MV-4-11 (cell line): ENCODE measurements around the gene MALRD1.

Source experiments
- DNase-seq: peaks from one replicate; lab custom pipeline; 2025; lab: John Stamatoyannopoulos, UW

MALRD1 gene

GRCh38 chr10:19226025-19226424 lies 177.4 kb downstream of the MALRD1 start:
- no peak for DNase-seq

- DNase-seq = no peak
Measured at GRCh38 chr10:19231034-19231433, 182.4 kb downstream of the MALRD1 start.

GRCh38 chr10:19245889-19246752 lies 197.5 kb downstream of the MALRD1 start:
- DNase-seq = no peak

GRCh38 chr10:19247843-19248242 lies 199.2 kb downstream of the MALRD1 start:
- DNase-seq = peak; percentile 10

GRCh38 chr10:19250546-19250945 lies 201.9 kb downstream of the MALRD1 start:
- peak; percentile 63 for DNase-seq

GRCh38 chr10:19252531-19252930 lies 203.9 kb downstream of the MALRD1 start:
- no peak for DNase-seq

GRCh38 chr10:19256331-19256730 lies 207.7 kb downstream of the MALRD1 start:
- no peak for DNase-seq

- no peak for DNase-seq
Measured at GRCh38 chr10:19263262-19263661, 214.7 kb downstream of the MALRD1 start.

GRCh38 chr10:19283285-19283684 lies 234.7 kb downstream of the MALRD1 start:
- DNase-seq = no peak

GRCh38 chr10:19283786-19284185 lies 235.2 kb downstream of the MALRD1 start:
- DNase-seq = no peak

GRCh38 chr10:19290770-19291169 lies 242.2 kb downstream of the MALRD1 start:
- DNase-seq = no peak

- DNase-seq = no peak
Measured at GRCh38 chr10:19294233-19294632, 245.6 kb downstream of the MALRD1 start.

GRCh38 chr10:19299645-19300044 lies 251.0 kb downstream of the MALRD1 start:
- no peak for DNase-seq

- no peak for DNase-seq
Measured at GRCh38 chr10:19302117-19302516, 253.5 kb downstream of the MALRD1 start.

- DNase-seq = no peak
Measured at GRCh38 chr10:19310066-19310465, 261.5 kb downstream of the MALRD1 start.

- no peak for DNase-seq
Measured at GRCh38 chr10:19316204-19316870, 267.7 kb downstream of the MALRD1 start.

GRCh38 chr10:19317952-19318351 lies 269.4 kb downstream of the MALRD1 start:
- no peak for DNase-seq

GRCh38 chr10:19325581-19325980 lies 277.0 kb downstream of the MALRD1 start:
- DNase-seq = no peak

- DNase-seq = no peak
Measured at GRCh38 chr10:19328582-19328981, 280.0 kb downstream of the MALRD1 start.

- DNase-seq = no peak
Measured at GRCh38 chr10:19329475-19329874, 280.9 kb downstream of the MALRD1 start.

- DNase-seq = no peak
Measured at GRCh38 chr10:19332304-19332703, 283.7 kb downstream of the MALRD1 start.

- no peak for DNase-seq
Measured at GRCh38 chr10:19333631-19334030, 285.0 kb downstream of the MALRD1 start.

- DNase-seq = no peak
Measured at GRCh38 chr10:19347621-19348020, 299.0 kb downstream of the MALRD1 start.
